ENCODE results near the gene CLDN6.

CLDN6 gene

GRCh38 chr16:3015865-3016521 lies 2.0 kb downstream of the CLDN6 start:
- no peak for DNase-seq
- Mint-ChIP-seq H3K27me3 (peaks cover 32% of the 10 kb centered on the region), H3K4me3 (no peak overlapping the region), H3K9me3 (no peaks in the 10 kb centered on the region), H3K36me3 (ENCODE audit: low read depth) (no peaks in the 10 kb centered on the region), H3K27ac (no peak overlapping the region), H3K4me1 (ENCODE audit: low read depth) (peaks cover 21% of the 10 kb centered on the region)

- H3K27me3 Mint-ChIP-seq = peaks cover 32% of the 10 kb centered on the region
- no peaks in the 10 kb centered on the region for H3K36me3 Mint-ChIP-seq (ENCODE audit: low read depth)
- DNase-seq = no peak
- peaks cover 16% of the 10 kb centered on the region for H3K4me1 Mint-ChIP-seq (ENCODE audit: low read depth)
- H3K27ac Mint-ChIP-seq = no peak overlapping the region
- no peaks in the 10 kb centered on the region for H3K9me3 Mint-ChIP-seq
- H3K4me3 Mint-ChIP-seq = no peak overlapping the region
Measured at GRCh38 chr16:3014971-3015370, 3.0 kb downstream of the CLDN6 start.

GRCh38 chr16:3013998-3014690 lies 3.8 kb downstream of the CLDN6 start:
- Mint-ChIP-seq H3K4me1 (ENCODE audit: low read depth) (peaks cover 11% of the 10 kb centered on the region), H3K36me3 (ENCODE audit: low read depth) (no peaks in the 10 kb centered on the region), H3K9me3 (no peaks in the 10 kb centered on the region), H3K27me3 (peaks cover 30% of the 10 kb centered on the region), H3K4me3 (no peak overlapping the region), H3K27ac (no peak overlapping the region)
- DNase-seq = no peak

GRCh38 chr16:3013491-3013951 lies 4.5 kb downstream of the CLDN6 start:
- Mint-ChIP-seq H3K4me1 (ENCODE audit: low read depth) (peaks cover 14% of the 10 kb centered on the region), H3K27me3 (peaks cover 28% of the 10 kb centered on the region), H3K9me3 (no peaks in the 10 kb centered on the region), H3K36me3 (ENCODE audit: low read depth) (no peaks in the 10 kb centered on the region), H3K4me3 (no peak overlapping the region), H3K27ac (no peak overlapping the region)
- DNase-seq = no peak

GRCh38 chr16:3012828-3013420 lies 5.1 kb downstream of the CLDN6 start, which contains the start of gene CLDN9:
Gene CLDN9, plus strand, starts transcription at chr16:3012923. Its CDS starts 440 bp downstream, at chr16:3013363.
- no peaks in the 10 kb centered on the region for H3K36me3 Mint-ChIP-seq (ENCODE audit: low read depth)
- H3K4me1 Mint-ChIP-seq (ENCODE audit: low read depth) = peaks cover 14% of the 10 kb centered on the region
- H3K27ac Mint-ChIP-seq = no peak within 1 kb of the TSS
- H3K27me3 Mint-ChIP-seq = peaks cover 26% of the 10 kb centered on the region
- H3K4me3 Mint-ChIP-seq = no peak within 1 kb of the TSS
- H3K9me3 Mint-ChIP-seq = no peaks in the 10 kb centered on the region
- no peak for DNase-seq

GRCh38 chr16:3012246-3012645 lies 5.7 kb downstream of the CLDN6 start:
- Mint-ChIP-seq H3K36me3 (ENCODE audit: low read depth) (no peaks in the 10 kb centered on the region), H3K4me3 (no peak overlapping the region), H3K4me1 (ENCODE audit: low read depth) (peaks cover 21% of the 10 kb centered on the region), H3K9me3 (no peaks in the 10 kb centered on the region), H3K27ac (no peak overlapping the region), H3K27me3 (peaks cover 28% of the 10 kb centered on the region)
- no peak for DNase-seq

GRCh38 chr16:3010510-3010909 lies 7.5 kb downstream of the CLDN6 start:
- Mint-ChIP-seq H3K27ac (no peak overlapping the region), H3K27me3 (peaks cover 23% of the 10 kb centered on the region), H3K9me3 (no peaks in the 10 kb centered on the region)

GRCh38 chr16:3009568-3010390 lies 8.2 kb downstream of the CLDN6 start:
- Mint-ChIP-seq H3K9me3 (no peaks in the 10 kb centered on the region), H3K27me3 (peaks cover 25% of the 10 kb centered on the region), H3K36me3 (ENCODE audit: low read depth) (no peaks in the 10 kb centered on the region), H3K4me1 (ENCODE audit: low read depth) (peaks cover 29% of the 10 kb centered on the region), H3K27ac (no peak overlapping the region), H3K4me3 (no peak overlapping the region)
- DNase-seq = no peak

More at GRCh38 chr16:3010510-3010909, 7.5 kb downstream of the CLDN6 start:
- Mint-ChIP-seq H3K4me1 (ENCODE audit: low read depth) (peaks cover 27% of the 10 kb centered on the region), H3K36me3 (ENCODE audit: low read depth) (no peaks in the 10 kb centered on the region), H3K4me3 (no peak overlapping the region)
- no peak for DNase-seq

- Mint-ChIP-seq H3K4me1 (ENCODE audit: low read depth) (peaks cover 30% of the 10 kb centered on the region), H3K27ac (no peak overlapping the region), H3K4me3 (no peak overlapping the region), H3K27me3 (peaks cover 21% of the 10 kb centered on the region), H3K9me3 (no peaks in the 10 kb centered on the region), H3K36me3 (ENCODE audit: low read depth) (no peaks in the 10 kb centered on the region)
- DNase-seq = no peak
Measured at GRCh38 chr16:3008690-3009037, 9.3 kb downstream of the CLDN6 start.

- Mint-ChIP-seq H3K36me3 (ENCODE audit: low read depth) (no peaks in the 10 kb centered on the region), H3K9me3 (no peaks in the 10 kb centered on the region), H3K27ac (no peak overlapping the region), H3K27me3 (peaks cover 21% of the 10 kb centered on the region), H3K4me1 (ENCODE audit: low read depth) (peaks cover 30% of the 10 kb centered on the region), H3K4me3 (no peak overlapping the region)
- DNase-seq = no peak
Measured at GRCh38 chr16:3007957-3008689, 9.9 kb downstream of the CLDN6 start.

- Mint-ChIP-seq H3K4me1 (ENCODE audit: low read depth) (peaks cover 26% of the 10 kb centered on the region), H3K27ac (no peak overlapping the region), H3K4me3 (no peak overlapping the region), H3K9me3 (no peaks in the 10 kb centered on the region), H3K36me3 (ENCODE audit: low read depth) (no peaks in the 10 kb centered on the region), H3K27me3 (peaks cover 14% of the 10 kb centered on the region)
- DNase-seq = no peak
Measured at GRCh38 chr16:3007059-3007956, 10.7 kb downstream of the CLDN6 start.

GRCh38 chr16:3004781-3005284 lies 13.2 kb downstream of the CLDN6 start:
- H3K9me3 Mint-ChIP-seq = no peaks in the 10 kb centered on the region
- peaks cover 26% of the 10 kb centered on the region for H3K4me1 Mint-ChIP-seq (ENCODE audit: low read depth)
- peaks cover 10% of the 10 kb centered on the region for H3K27me3 Mint-ChIP-seq
- no peaks in the 10 kb centered on the region for H3K36me3 Mint-ChIP-seq (ENCODE audit: low read depth)
- H3K27ac Mint-ChIP-seq = no peak overlapping the region
- no peak for DNase-seq
- peak overlapping the region; percentile 63 for H3K4me3 Mint-ChIP-seq

GRCh38 chr16:3004319-3004718 lies 13.7 kb downstream of the CLDN6 start:
- Mint-ChIP-seq H3K27ac (no peak overlapping the region), H3K27me3 (peaks cover 10% of the 10 kb centered on the region), H3K36me3 (ENCODE audit: low read depth) (no peaks in the 10 kb centered on the region), H3K9me3 (no peaks in the 10 kb centered on the region), H3K4me3 (no peak overlapping the region), H3K4me1 (ENCODE audit: low read depth) (peaks cover 26% of the 10 kb centered on the region)
- DNase-seq = no peak

Data from activated T-cell treated with anti-CD3 and anti-CD28 coated beads, Interleukin-2, amount 50 U/mL, for 24 hours (primary cell).